ENCODE measurements around the gene JAKMIP2. TPM values are rescaled to one million over a fixed set of nuclear protein-coding genes. Genes with fewer than 3 reads are reported as not detected.

Gene JAKMIP2
- total and polyA plus RNA-seq, 12 donors: 0.06 to 0.71 (median 0.14) TPM; not detected in 3

GRCh38 chr5:147617191-147617606 is 165.3 kb downstream of the JAKMIP2 start:
- Histone ChIP-seq H3K27ac (no peak overlapping the region), H3K4me1 (no peaks in the 10 kb centered on the region), H3K9me3 (no peaks in the 10 kb centered on the region), H3K36me3 (no peaks in the 10 kb centered on the region), H3K27me3 (peaks cover 0 to 14% (median 3%) of the 10 kb centered on the region in 7 donors), H3K4me3 (no peak overlapping the region)
- ATAC-seq (no peak), DNase-seq (no peak)
- 60 to 65% methylated on average over 4 of the region's 4 CpGs for WGBS, 2 donors
- intact Hi-C loops (cut with DNase I): no loop called here
- no peak for TF ChIP-seq CTCF (IDR thresholded peaks at IDR 0.05)

GRCh38 chr5:147616421-147616820 is 166.1 kb downstream of the JAKMIP2 start:
- DNase-seq (no peak), ATAC-seq (no peak)
- Histone ChIP-seq H3K9me3 (no peaks in the 10 kb centered on the region), H3K4me1 (no peaks in the 10 kb centered on the region), H3K36me3 (no peaks in the 10 kb centered on the region), H3K27me3 (peaks cover 0 to 22% (median 3%) of the 10 kb centered on the region in 7 donors), H3K4me3 (no peak overlapping the region), H3K27ac (no peak overlapping the region)
- 76 to 80% methylated on average over 1 of the region's 1 CpG for WGBS, 2 donors
- TF ChIP-seq CTCF (IDR thresholded peaks at IDR 0.05): no peak
- intact Hi-C loops (cut with DNase I): no loop called here

GRCh38 chr5:147613359-147613758 is 169.2 kb downstream of the JAKMIP2 start:
- TF ChIP-seq CTCF (IDR thresholded peaks at IDR 0.05): no peak
- Histone ChIP-seq H3K4me3 (no peak overlapping the region), H3K36me3 (no peaks in the 10 kb centered on the region), H3K9me3 (no peaks in the 10 kb centered on the region), H3K27ac (no peak overlapping the region), H3K4me1 (no peaks in the 10 kb centered on the region), H3K27me3 (peaks cover 0 to 21% (median 4%) of the 10 kb centered on the region in 7 donors)
- WGBS, 2 donors: 60 to 65% methylated on average over 1 of the region's 1 CpG
- ATAC-seq (no peak), DNase-seq (no peak)
- intact Hi-C loops (cut with DNase I): no loop called here

GRCh38 chr5:147611483-147611882 is 171.0 kb downstream of the JAKMIP2 start:
- DNase-seq (no peak), ATAC-seq (no peak)
- intact Hi-C loops (cut with DNase I): no loop called here
- H3K4me3 ChIP-seq: no peak overlapping the region
- 78 to 80% methylated on average over 4 of the region's 4 CpGs for WGBS, 2 donors
- H3K27ac ChIP-seq: no peak overlapping the region
- no peak for TF ChIP-seq CTCF (IDR thresholded peaks at IDR 0.05)
- no peaks in the 10 kb centered on the region for H3K4me1 ChIP-seq
- H3K27me3 ChIP-seq: peaks cover 0 to 17% (median 3%) of the 10 kb centered on the region in 7 donors
- no peaks in the 10 kb centered on the region for H3K36me3 ChIP-seq
- H3K9me3 ChIP-seq: no peaks in the 10 kb centered on the region
